ENCODE results near the gene PKP1.

DNA sequence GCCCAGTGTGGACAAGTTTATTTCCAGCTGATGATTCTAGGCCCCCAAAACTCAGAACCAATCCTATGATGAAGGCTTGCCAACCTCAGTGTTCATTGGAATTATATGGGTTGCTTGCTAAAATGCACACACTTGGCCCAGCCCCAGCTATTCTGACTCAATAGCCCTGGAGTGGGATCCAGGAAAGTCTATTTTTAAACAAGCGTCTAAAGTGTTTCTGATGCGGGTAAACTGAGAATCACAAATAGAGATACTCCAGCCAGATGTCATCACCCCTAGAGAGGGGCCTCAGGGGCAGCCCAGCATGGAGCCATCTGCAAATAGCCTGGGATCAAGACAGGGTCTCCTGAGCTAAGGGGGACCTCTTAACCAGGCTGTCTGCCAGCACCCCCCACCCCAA lies 46.0 kb downstream of the PKP1 start:
- TF ChIP-seq, protein P1, sequence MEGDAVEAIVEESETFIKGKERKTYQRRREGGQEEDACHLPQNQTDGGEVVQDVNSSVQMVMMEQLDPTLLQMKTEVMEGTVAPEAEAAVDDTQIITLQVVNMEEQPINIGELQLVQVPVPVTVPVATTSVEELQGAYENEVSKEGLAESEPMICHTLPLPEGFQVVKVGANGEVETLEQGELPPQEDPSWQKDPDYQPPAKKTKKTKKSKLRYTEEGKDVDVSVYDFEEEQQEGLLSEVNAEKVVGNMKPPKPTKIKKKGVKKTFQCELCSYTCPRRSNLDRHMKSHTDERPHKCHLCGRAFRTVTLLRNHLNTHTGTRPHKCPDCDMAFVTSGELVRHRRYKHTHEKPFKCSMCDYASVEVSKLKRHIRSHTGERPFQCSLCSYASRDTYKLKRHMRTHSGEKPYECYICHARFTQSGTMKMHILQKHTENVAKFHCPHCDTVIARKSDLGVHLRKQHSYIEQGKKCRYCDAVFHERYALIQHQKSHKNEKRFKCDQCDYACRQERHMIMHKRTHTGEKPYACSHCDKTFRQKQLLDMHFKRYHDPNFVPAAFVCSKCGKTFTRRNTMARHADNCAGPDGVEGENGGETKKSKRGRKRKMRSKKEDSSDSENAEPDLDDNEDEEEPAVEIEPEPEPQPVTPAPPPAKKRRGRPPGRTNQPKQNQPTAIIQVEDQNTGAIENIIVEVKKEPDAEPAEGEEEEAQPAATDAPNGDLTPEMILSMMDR (IDR thresholded peaks at IDR 0.05; ENCODE audit: low read length): no peak
- TF ChIP-seq EZH2 (optimal IDR thresholded peaks at IDR 0.05; ENCODE audit: low read depth, low read length) (no peak), EZH2phosphoT487 (IDR thresholded peaks at IDR 0.05; ENCODE audit: low read length) (no peak)

All from MM.1S (cell line).